GM10248 (cell line): ENCODE measurements around the gene NAGK.
"Not testable (repeated sequence)": the region's sequence is repeated elsewhere in the genome, so short reads cannot be mapped to it uniquely, and the experiment has no call there.

ENCODE experiments used
- CTCF ChIA-PET: fragments of 300-600 bp; sonication (Branson Sonifier 250); formaldehyde crosslinking; extraction: SDS; loops from one replicate; lab custom pipeline; 2021; ENCODE audit warnings: antibody characterized with exemption; lab: Yijun Ruan, JAX
- POLR2A ChIA-PET: fragments of 350-650 bp; sonication (Branson Sonifier 250); formaldehyde crosslinking; extraction: SDS; loops from one replicate; lab custom pipeline; 2020; ENCODE audit warnings: antibody characterized with exemption; lab: Yijun Ruan, JAX
- DNase-seq: peaks from one replicate; pipeline ENCODE4 v3.0.0; 2012; ENCODE audit errors: extremely low spot score
- TF ChIP-seq, protein P1 (sequence below): IDR thresholded peaks from 2 replicates; pipeline ENCODE4 v1.5.1; 2012; ENCODE audit warnings: mild to moderate bottlenecking, low read depth; ENCODE audit errors: extremely low read depth, missing control alignments, control extremely low read depth

The NAGK gene

GRCh38 chr2:71074893-71075395 lies 6.5 kb downstream of the NAGK start:
- no peak for DNase-seq
- ChIA-PET CTCF (interaction anchor here (1.1 to 2.9 kb wide), 2 partner anchors 26 to 80 kb away, joined by 3 to 7 read pairs; no protein-coding TSS in a partner anchor), POLR2A (no interaction called here)
- TF ChIP-seq, protein P1, sequence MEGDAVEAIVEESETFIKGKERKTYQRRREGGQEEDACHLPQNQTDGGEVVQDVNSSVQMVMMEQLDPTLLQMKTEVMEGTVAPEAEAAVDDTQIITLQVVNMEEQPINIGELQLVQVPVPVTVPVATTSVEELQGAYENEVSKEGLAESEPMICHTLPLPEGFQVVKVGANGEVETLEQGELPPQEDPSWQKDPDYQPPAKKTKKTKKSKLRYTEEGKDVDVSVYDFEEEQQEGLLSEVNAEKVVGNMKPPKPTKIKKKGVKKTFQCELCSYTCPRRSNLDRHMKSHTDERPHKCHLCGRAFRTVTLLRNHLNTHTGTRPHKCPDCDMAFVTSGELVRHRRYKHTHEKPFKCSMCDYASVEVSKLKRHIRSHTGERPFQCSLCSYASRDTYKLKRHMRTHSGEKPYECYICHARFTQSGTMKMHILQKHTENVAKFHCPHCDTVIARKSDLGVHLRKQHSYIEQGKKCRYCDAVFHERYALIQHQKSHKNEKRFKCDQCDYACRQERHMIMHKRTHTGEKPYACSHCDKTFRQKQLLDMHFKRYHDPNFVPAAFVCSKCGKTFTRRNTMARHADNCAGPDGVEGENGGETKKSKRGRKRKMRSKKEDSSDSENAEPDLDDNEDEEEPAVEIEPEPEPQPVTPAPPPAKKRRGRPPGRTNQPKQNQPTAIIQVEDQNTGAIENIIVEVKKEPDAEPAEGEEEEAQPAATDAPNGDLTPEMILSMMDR: no peak

DNA sequence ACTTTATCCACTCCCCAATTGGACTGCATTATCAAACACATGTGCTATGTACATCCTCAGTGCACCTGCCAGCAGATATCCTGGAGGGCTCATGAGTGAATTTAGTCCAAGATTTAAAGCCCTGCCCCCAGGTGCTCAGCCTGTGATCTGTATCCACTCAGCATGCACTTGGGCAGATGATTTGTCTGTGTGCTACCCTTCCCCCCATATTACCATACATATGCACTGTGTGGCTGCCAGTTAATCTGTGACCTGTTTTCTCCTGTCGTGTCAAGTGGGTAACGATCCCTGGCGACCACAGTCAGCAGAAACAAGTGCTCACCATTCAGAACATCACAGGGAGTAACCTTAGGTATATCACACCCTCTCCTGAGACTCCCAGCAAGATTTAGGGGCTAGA lies 10.2 kb downstream of the NAGK start:
- ChIA-PET CTCF (interaction anchor here (1.7 to 4.6 kb wide), 4 partner anchors 7 to 43 kb away, joined by 3 to 27 read pairs (median 10); partner anchors contain the start of gene NAGK), POLR2A (no interaction called here)
- no peak for DNase-seq
- TF ChIP-seq, protein P1: no peak

- no peak for DNase-seq
- POLR2A ChIA-PET: interaction anchor here (1.9 kb wide), 1 partner anchor 10 kb away, joined by 4 read pairs; no protein-coding TSS in a partner anchor
- CTCF ChIA-PET: interaction anchor here (1.0 to 5.4 kb wide), 5 partner anchors 11 to 217 kb away, joined by 3 to 27 read pairs (median 13); partner anchors contain the start of gene NAGK
- TF ChIP-seq, protein P1: no peak
Observed at GRCh38 chr2:71082402-71083252, 14.2 kb downstream of the NAGK start.

- CTCF ChIA-PET: interaction anchor here (5.4 kb wide), 1 partner anchor 17 kb away, joined by 22 read pairs; no protein-coding TSS in a partner anchor
- DNase-seq, POLR2A ChIA-PET: not testable (repeated sequence)
Observed at GRCh38 chr2:71083297-71083696, 14.8 kb downstream of the NAGK start.

GRCh38 chr2:71083752-71084312 lies 15.4 kb downstream of the NAGK start:
- POLR2A ChIA-PET, DNase-seq: not testable (repeated sequence)
- CTCF ChIA-PET: interaction anchor here (5.4 kb wide), 1 partner anchor 16 kb away, joined by 22 read pairs; no protein-coding TSS in a partner anchor

- CTCF ChIA-PET: interaction anchor here (5.4 kb wide), 1 partner anchor 15 kb away, joined by 22 read pairs; no protein-coding TSS in a partner anchor
- DNase-seq, POLR2A ChIA-PET: not testable (repeated sequence)
Observed at GRCh38 chr2:71085325-71086003, 17.0 kb downstream of the NAGK start.

- CTCF ChIA-PET, DNase-seq, POLR2A ChIA-PET: not testable (repeated sequence)
Observed at GRCh38 chr2:71089475-71089874, 21.0 kb downstream of the NAGK start.

DNA sequence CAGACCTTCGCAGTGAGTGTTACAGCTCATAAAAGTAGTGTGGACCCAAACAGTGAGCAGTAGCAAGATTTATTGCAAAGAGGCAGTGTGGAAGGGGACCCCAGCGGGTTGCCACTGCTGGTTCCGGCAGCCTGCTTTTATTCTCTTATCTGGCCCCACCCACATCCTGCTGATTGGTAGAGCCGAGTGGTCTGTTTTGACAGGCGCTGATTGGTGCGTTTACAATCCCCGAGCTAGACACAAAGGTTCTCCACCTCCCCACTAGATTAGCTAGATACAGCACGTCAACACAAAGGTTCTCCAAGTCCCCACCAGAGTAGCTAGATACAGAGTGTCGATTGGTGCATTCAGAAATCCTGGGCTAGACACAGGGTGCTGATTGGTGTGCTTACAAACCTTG lies 23.4 kb downstream of the NAGK start:
- CTCF ChIA-PET: interaction anchor here (1.3 to 2.4 kb wide), 2 partner anchors 9 to 20 kb away, joined by 4 to 21 read pairs; no protein-coding TSS in a partner anchor
- DNase-seq, POLR2A ChIA-PET: not testable (repeated sequence)

GRCh38 chr2:71092491-71093260 lies 24.2 kb downstream of the NAGK start:
- POLR2A ChIA-PET: not testable (repeated sequence)

More at GRCh38 chr2:71092491-71093260, 24.2 kb downstream of the NAGK start:
- CTCF ChIA-PET: interaction anchor here (1.3 to 2.4 kb wide), 2 partner anchors 8 to 21 kb away, joined by 4 to 21 read pairs; no protein-coding TSS in a partner anchor
- not testable (repeated sequence) for DNase-seq
